SK-N-MC (cell line): Measurements from ENCODE around the gene GRAMD1B.

ENCODE experiments used
- EZH2 ChIP-seq: fragments of 200-600 bp; sonication (generic); IDR thresholded peaks from one replicate; pipeline ENCODE4 v1.6.1; 2017; ENCODE audit warnings: antibody characterized with exemption
- POLR2AphosphoS5 ChIP-seq: IDR thresholded peaks from 2 replicates; pipeline ENCODE4 v1.6.1; 2012; ENCODE audit warnings: mild to moderate bottlenecking, low read depth, low read length, borderline replicate concordance

DNA sequence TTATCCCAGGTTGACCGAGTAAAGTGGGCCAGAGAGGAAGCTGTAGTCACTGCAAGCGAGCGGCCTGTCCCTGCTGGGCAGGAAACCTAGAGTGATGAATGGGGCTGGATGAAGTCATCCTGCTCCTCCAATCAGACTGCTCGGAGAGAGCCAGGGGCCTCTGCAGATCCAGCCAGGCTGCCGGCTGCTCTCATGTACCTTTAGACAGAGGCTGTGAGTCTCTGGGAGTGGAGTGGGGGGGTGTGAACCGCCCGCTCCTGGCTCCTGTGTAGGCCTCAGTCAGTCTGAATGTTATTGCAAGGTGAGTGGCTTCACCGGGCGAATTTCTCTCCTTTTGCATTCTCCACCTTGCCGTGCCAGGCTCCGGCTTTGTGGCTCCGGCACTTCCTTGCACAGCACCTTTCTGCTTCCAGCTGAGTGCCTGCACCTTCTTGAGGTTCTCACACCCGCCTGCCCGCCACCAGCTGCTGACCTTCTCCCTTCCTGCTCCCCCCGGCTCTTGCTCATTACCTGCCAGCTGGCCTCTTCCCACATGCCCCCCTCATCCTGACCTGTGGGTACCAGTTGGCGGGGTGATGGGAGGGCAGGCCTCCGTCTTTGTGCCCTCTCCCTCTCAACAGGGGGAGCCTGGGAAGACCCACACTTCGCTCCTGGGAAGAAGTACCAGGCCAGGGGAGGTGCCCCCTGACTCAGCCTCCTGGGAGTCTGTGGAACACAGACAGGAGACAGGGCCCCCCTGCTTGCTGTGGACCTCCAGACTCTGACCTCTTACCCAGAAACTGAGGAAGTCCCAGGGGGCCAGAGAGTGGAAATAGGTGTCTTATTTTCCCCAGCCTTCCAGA lies 79.9 kb downstream of the GRAMD1B start:
- no peak for TF ChIP-seq EZH2
- TF ChIP-seq POLR2AphosphoS5 = no peak
